Smooth muscle cell (in vitro differentiated cells): ENCODE results near the gene LRRC10B. TPM values are rescaled to one million over a fixed set of nuclear protein-coding genes. Genes with fewer than 3 reads are reported as not detected.

Source experiments
- DNase-seq: peaks from one replicate; lab custom pipeline; 2025; ENCODE audit not compliant: unreplicated experiment; lab: John Stamatoyannopoulos, UW
- H2AFZ ChIP-seq: fragments of 200-600 bp; sonication (generic); 2 replicates; pipeline ENCODE4 v1.6.0; 2016; ENCODE audit warnings: antibody characterized with exemption, low read depth, mild to moderate bottlenecking
- H3F3A ChIP-seq: fragments of 200-600 bp; sonication (generic); 2 replicates; pipeline ENCODE4 v1.6.0; 2017; ENCODE audit warnings: antibody characterized with exemption, low read depth
- H3K27ac ChIP-seq: fragments of 200-600 bp; sonication (generic); 2 replicates; pipeline ENCODE4 v1.5.1; 2016; ENCODE audit warnings: low read depth, mild to moderate bottlenecking
- H3K27me3 ChIP-seq: fragments of 200-600 bp; sonication (generic); 2 replicates; pipeline ENCODE4 v1.6.1; 2016; ENCODE audit warnings: low read depth, mild to moderate bottlenecking
- H3K36me3 ChIP-seq: fragments of 200-600 bp; sonication (generic); 2 replicates; pipeline ENCODE4 v1.5.1; 2016; ENCODE audit warnings: low read depth
- H3K4me1 ChIP-seq: fragments of 200-600 bp; sonication (generic); 2 replicates; pipeline ENCODE4 v1.5.1; 2016; ENCODE audit warnings: low read depth
- H3K4me2 ChIP-seq: fragments of 200-600 bp; sonication (generic); 2 replicates; pipeline ENCODE4 v1.6.0; 2016; ENCODE audit warnings: mild to moderate bottlenecking
- H3K4me3 ChIP-seq: fragments of 200-600 bp; sonication (generic); 2 replicates; pipeline ENCODE4 v1.5.1; 2016; ENCODE audit warnings: mild to moderate bottlenecking
- H3K79me2 ChIP-seq: fragments of 200-600 bp; sonication (generic); 2 replicates; pipeline ENCODE4 v1.6.0; 2016; ENCODE audit warnings: low read depth, mild to moderate bottlenecking
- H3K9ac ChIP-seq: fragments of 200-600 bp; sonication (generic); 2 replicates; pipeline ENCODE4 v1.6.0; 2016; ENCODE audit warnings: low read depth
- H3K9me3 ChIP-seq: fragments of 200-600 bp; sonication (generic); replicated peaks from 2 replicates; pipeline ENCODE4 v1.5.1; 2016; ENCODE audit warnings: low read depth
- H4K20me1 ChIP-seq: fragments of 200-600 bp; sonication (generic); 2 replicates; pipeline ENCODE4 v1.6.0; 2016; ENCODE audit warnings: low read depth
- WGBS: methylation state at CpG from one replicate; pipeline ENCODE4 v1.1.7; 2016; ENCODE audit warnings: low lambda C conversion rate; 5-methylcytosine and 5-hydroxymethylcytosine counted together
- polyA plus RNA-seq: library from polyadenylated mRNA; unstranded; fragments of >200 nt; fragmentation: Nextera tagmentation; extraction: Ambion mirVana; gene quantifications from 2 replicates; pipeline ENCODE4 v1.2.1, GENCODE V29; 2016
- total RNA-seq: library from RNA; depleted of rRNA; stranded (reverse); fragments of >200 nt; gene quantifications from 2 replicates; pipeline ENCODE4 v1.2.3, GENCODE V29; 2014
- TF ChIP-seq, protein P1 (sequence below): fragments of 200-600 bp; sonication (generic); IDR thresholded peaks from 2 replicates; pipeline ENCODE4 v1.5.1; 2017; ENCODE audit warnings: borderline replicate concordance, mild to moderate bottlenecking, antibody characterized with exemption; ENCODE audit not compliant: insufficient read depth, poor library complexity, severe bottlenecking

LRRC10B gene
- total and polyA plus RNA-seq, 2 experiments from 2014 or later = 0.11 to 2.2 TPM

DNA sequence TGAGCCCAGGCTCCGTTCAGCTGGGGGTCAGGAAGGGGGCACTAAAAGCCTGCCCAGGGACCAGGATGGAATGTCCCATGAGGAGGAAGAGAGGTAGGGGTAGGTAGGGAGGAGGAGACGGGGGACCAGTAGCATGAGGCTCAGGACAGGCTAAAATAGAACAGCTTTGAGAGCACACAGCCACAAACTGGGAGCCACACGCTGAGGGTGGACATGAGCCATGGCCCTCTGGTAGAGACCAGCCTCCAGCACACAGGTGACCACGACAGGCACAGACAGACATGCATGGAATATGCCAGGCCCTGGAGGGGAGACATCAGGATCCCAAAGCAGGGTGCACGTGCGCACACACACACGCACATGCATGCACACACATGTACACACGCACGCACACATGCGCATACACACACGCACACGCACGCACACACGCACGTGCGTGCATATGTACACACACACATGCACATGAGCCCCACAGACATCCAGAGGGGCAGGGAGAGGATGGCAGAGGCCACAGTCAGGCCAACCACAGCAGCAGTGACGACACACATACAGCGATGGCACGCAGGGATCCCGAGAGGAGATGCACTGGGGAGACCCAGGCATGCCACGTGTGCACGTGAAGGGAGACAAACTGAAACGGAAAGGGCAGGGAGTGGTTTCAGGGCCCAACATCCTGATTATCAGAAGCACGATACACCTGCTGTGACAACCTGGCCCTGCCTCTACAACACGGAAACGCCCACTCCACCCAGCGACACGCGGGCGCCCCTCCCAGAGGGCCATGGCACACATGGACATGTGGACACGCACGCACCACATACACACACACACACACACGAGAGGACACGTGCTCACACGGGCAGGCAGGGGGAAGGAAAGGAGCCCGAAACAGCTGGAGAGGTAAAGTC is 25.7 kb downstream of the LRRC10B start:
- no peak overlapping the region for H2AFZ ChIP-seq
- H3K9me3 ChIP-seq = no peaks in the 10 kb centered on the region
- TF ChIP-seq, protein P1, sequence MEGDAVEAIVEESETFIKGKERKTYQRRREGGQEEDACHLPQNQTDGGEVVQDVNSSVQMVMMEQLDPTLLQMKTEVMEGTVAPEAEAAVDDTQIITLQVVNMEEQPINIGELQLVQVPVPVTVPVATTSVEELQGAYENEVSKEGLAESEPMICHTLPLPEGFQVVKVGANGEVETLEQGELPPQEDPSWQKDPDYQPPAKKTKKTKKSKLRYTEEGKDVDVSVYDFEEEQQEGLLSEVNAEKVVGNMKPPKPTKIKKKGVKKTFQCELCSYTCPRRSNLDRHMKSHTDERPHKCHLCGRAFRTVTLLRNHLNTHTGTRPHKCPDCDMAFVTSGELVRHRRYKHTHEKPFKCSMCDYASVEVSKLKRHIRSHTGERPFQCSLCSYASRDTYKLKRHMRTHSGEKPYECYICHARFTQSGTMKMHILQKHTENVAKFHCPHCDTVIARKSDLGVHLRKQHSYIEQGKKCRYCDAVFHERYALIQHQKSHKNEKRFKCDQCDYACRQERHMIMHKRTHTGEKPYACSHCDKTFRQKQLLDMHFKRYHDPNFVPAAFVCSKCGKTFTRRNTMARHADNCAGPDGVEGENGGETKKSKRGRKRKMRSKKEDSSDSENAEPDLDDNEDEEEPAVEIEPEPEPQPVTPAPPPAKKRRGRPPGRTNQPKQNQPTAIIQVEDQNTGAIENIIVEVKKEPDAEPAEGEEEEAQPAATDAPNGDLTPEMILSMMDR = no peak
- no peak overlapping the region for H3K27ac ChIP-seq
- H3K4me1 ChIP-seq = no peaks in the 10 kb centered on the region
- no peaks in the 10 kb centered on the region for H3K27me3 ChIP-seq
- H3K4me2 ChIP-seq = no peak overlapping the region
- H3K79me2 ChIP-seq = no peaks in the 10 kb centered on the region
- no peak for DNase-seq
- no peak overlapping the region for H3K4me3 ChIP-seq
- H4K20me1 ChIP-seq = no peaks in the 10 kb centered on the region
- no peaks in the 10 kb centered on the region for H3F3A ChIP-seq
- no peaks in the 10 kb centered on the region for H3K36me3 ChIP-seq
- H3K9ac ChIP-seq = no peak overlapping the region
- WGBS = 91% methylated on average over 36 of the region's 36 CpGs

DNA sequence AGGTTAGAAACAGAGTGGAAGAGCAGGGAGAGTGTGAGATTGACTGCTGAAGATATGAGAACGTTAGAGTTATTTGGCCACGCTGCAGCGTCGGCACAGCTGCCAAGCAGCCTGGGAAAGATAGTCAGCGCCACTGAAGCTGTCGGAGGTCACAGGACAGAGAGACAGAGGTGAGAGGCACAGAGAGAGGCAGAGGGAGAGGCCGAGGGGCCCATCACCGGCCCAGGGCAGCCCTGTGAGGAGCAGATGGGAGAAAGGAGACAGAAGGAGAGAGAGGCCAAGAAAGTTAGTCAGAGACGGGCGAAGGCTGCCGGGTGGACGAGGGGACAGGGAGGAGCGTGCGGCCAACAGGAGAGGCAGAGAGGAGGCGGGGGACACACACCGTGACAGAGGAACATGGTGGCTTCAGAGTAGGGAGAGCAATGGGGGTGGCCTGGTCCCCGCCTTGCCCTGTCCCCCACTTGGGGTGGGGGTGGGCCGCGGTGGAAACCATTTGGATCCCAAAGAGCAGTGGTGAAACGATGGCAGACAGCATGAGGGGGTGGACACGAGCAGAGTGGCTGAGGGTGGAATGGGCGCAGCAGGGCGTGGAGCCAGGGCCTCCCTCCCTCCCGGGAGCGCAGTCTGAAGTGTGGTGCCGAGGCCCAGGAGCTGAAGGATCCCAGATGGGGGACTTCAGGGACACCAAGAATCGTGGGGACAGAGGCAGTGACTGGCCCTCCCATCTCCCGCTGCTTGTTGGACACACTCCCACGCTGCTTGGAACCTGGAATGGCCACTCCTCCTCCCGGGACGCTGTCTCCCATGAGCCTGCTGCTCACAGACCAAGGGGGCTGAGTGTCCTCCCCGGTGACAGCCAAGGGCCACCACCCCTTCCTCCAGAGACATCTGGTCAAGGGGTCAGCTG is 26.6 kb downstream of the LRRC10B start:
- H3K36me3 ChIP-seq = no peaks in the 10 kb centered on the region
- no peak overlapping the region for H3K9ac ChIP-seq
- 91% methylated on average over 31 of the region's 32 CpGs for WGBS
- H3K27ac ChIP-seq = no peak overlapping the region
- no peak overlapping the region for H2AFZ ChIP-seq
- TF ChIP-seq, protein P1 = no peak
- H3K27me3 ChIP-seq = no peaks in the 10 kb centered on the region
- no peaks in the 10 kb centered on the region for H4K20me1 ChIP-seq
- no peaks in the 10 kb centered on the region for H3K79me2 ChIP-seq
- no peaks in the 10 kb centered on the region for H3F3A ChIP-seq
- no peaks in the 10 kb centered on the region for H3K4me1 ChIP-seq
- H3K9me3 ChIP-seq = no peaks in the 10 kb centered on the region
- H3K4me3 ChIP-seq = no peak overlapping the region
- no peak overlapping the region for H3K4me2 ChIP-seq
- no peak for DNase-seq

DNA sequence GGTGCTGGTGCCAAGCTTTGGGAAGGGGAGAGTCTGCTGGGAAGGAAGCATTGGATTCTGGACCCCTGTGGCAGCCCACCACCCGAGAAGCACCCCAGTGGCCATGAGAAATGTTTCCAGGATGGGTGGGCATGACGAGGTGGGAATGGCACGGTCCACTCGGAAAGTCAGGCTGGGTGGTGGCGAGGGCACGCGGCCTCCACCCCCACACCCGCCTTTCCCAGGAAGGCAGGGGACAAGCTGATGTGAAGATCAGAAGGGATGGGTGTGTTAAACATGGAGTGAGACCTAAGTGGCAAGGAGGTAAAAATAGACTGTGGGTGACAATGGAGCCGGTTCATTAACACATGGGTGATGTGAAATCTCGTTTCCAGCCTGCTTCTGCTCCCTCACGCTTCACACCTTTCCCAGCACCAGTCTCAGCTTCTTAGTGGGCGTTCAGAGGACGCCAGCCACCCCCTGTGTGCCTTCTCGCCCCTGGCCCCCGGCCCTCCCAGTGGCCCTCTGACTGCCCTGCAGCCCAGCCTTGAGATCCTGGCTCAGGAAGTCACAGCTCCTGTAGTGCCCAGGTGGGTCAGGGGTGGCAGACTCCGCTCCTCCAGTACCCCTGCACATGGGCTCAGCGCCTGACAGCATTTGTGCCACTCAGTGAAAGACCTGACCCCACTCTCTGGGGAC is 27.6 kb downstream of the LRRC10B start:
- H3K4me1 ChIP-seq = no peaks in the 10 kb centered on the region
- no peaks in the 10 kb centered on the region for H3K36me3 ChIP-seq
- no peaks in the 10 kb centered on the region for H3K9me3 ChIP-seq
- H3K4me3 ChIP-seq = no peak overlapping the region
- no peaks in the 10 kb centered on the region for H3F3A ChIP-seq
- H3K9ac ChIP-seq = no peak overlapping the region
- 86% methylated on average over 16 of the region's 17 CpGs for WGBS
- H4K20me1 ChIP-seq = no peaks in the 10 kb centered on the region
- no peak overlapping the region for H2AFZ ChIP-seq
- TF ChIP-seq, protein P1 = no peak
- H3K27ac ChIP-seq = no peak overlapping the region
- H3K27me3 ChIP-seq = no peaks in the 10 kb centered on the region
- H3K79me2 ChIP-seq = no peaks in the 10 kb centered on the region
- no peak for DNase-seq
- no peak overlapping the region for H3K4me2 ChIP-seq
